Neural crest cell (in vitro differentiated cells): ENCODE results near the gene GPBP1. TPM values are rescaled to one million over a fixed set of nuclear protein-coding genes. Genes with fewer than 3 reads are reported as not detected.
A peak's percentile ranks its signal among the peaks of the same experiment; 100 is the strongest.

Experiments
- DNase-seq: peaks from one replicate; pipeline ENCODE4 v3.0.0; 2021; ENCODE audit warnings: low read depth, mixed read lengths, low spot score
- H3K27ac Mint-ChIP-seq: one replicate; pipeline ENCODE4 v1.8.0; 2021; ENCODE audit warnings: mild to moderate bottlenecking, mixed read lengths; ENCODE audit not compliant: unreplicated experiment
- H3K27me3 Mint-ChIP-seq: 2 replicates; pipeline ENCODE4 v1.8.0; 2021; ENCODE audit warnings: low read depth, mild to moderate bottlenecking, mixed read lengths
- H3K36me3 Mint-ChIP-seq: 2 replicates; pipeline ENCODE4 v1.8.0; 2021; ENCODE audit warnings: low read depth, mild to moderate bottlenecking, mixed read lengths
- H3K4me1 Mint-ChIP-seq: 2 replicates; pipeline ENCODE4 v1.8.0; 2021; ENCODE audit warnings: mixed read lengths
- H3K4me3 Mint-ChIP-seq: one replicate; pipeline ENCODE4 v1.8.0; 2021; ENCODE audit warnings: mild to moderate bottlenecking, mixed read lengths
- H3K9me3 Mint-ChIP-seq: 2 replicates; pipeline ENCODE4 v1.8.0; 2021; ENCODE audit warnings: mixed read lengths
- CTCF ChIP-seq: fragments of 200-600 bp; sonication (generic); conservative IDR thresholded peaks from 2 replicates; pipeline ENCODE4 v1.5.0; 2021; ENCODE audit warnings: antibody characterized with exemption, mild to moderate bottlenecking
- long read RNA-seq: library from polyadenylated mRNA; unstranded; transcript quantifications from one replicate; pipeline ENCODE4 v2.0.0, GENCODE V29; 2020
- total RNA-seq: library from RNA; stranded (reverse); gene quantifications from 2 replicates; pipeline ENCODE4 v1.2.1, GENCODE V29; 2021

The GPBP1 gene
- total RNA-seq: 99.6 and 111 TPM in 2 replicates
- long read RNA-seq, full-length matches to known transcripts: 66 of 302 reads
- long read RNA-seq, partial matches to known transcripts: 135 of 302 reads
- long read RNA-seq, other reads (novel, unspliced or antisense): 101 of 302 reads

GRCh38 chr5:57173319-57174127 lies at the start of gene GPBP1:
Gene GPBP1 (plus strand): TSS chr5:57174059. CDS start chr5:57214131, 40,072 bp downstream.
- peak; percentile 98 for DNase-seq
- Mint-ChIP-seq H3K4me1 (peaks cover 43% of the 10 kb centered on the region), H3K4me3 (peak within 1 kb of the TSS; percentile 97), H3K27ac (peak within 1 kb of the TSS; percentile 98), H3K27me3 (no peaks in the 10 kb centered on the region), H3K9me3 (no peaks in the 10 kb centered on the region), H3K36me3 (peaks cover 4% of the 10 kb centered on the region)
- TF ChIP-seq CTCF: no peak

GRCh38 chr5:57128325-57128724 lies 45.5 kb upstream of the GPBP1 start:
- no peak overlapping the region for H3K4me3 Mint-ChIP-seq
- TF ChIP-seq CTCF: no peak
- no peaks in the 10 kb centered on the region for H3K4me1 Mint-ChIP-seq
- no peaks in the 10 kb centered on the region for H3K36me3 Mint-ChIP-seq
- H3K9me3 Mint-ChIP-seq: no peaks in the 10 kb centered on the region
- H3K27ac Mint-ChIP-seq: no peak overlapping the region
- H3K27me3 Mint-ChIP-seq: no peaks in the 10 kb centered on the region
- no peak for DNase-seq

- no peak for DNase-seq
- Mint-ChIP-seq H3K36me3 (no peaks in the 10 kb centered on the region), H3K4me3 (no peak overlapping the region), H3K4me1 (peaks cover 4% of the 10 kb centered on the region), H3K9me3 (no peaks in the 10 kb centered on the region), H3K27me3 (no peaks in the 10 kb centered on the region), H3K27ac (no peak overlapping the region)
- no peak for TF ChIP-seq CTCF
Measured at GRCh38 chr5:57133574-57133973, 40.3 kb upstream of the GPBP1 start.

- no peak overlapping the region for H3K4me3 Mint-ChIP-seq
- H3K36me3 Mint-ChIP-seq: no peaks in the 10 kb centered on the region
- no peak overlapping the region for H3K27ac Mint-ChIP-seq
- no peak for TF ChIP-seq CTCF
- no peaks in the 10 kb centered on the region for H3K9me3 Mint-ChIP-seq
- no peak for DNase-seq
- H3K4me1 Mint-ChIP-seq: peaks cover 4% of the 10 kb centered on the region
- H3K27me3 Mint-ChIP-seq: no peaks in the 10 kb centered on the region
Measured at GRCh38 chr5:57137401-57137800, 36.5 kb upstream of the GPBP1 start.

GRCh38 chr5:57152316-57152715 lies 21.5 kb upstream of the GPBP1 start:
- H3K36me3 Mint-ChIP-seq: peaks cover 2% of the 10 kb centered on the region
- H3K4me3 Mint-ChIP-seq: no peak overlapping the region
- no peaks in the 10 kb centered on the region for H3K27me3 Mint-ChIP-seq
- H3K27ac Mint-ChIP-seq: no peak overlapping the region
- DNase-seq: no peak
- H3K4me1 Mint-ChIP-seq: no peaks in the 10 kb centered on the region
- H3K9me3 Mint-ChIP-seq: peaks cover 2% of the 10 kb centered on the region
- TF ChIP-seq CTCF: no peak
